Loucy (cell line): ENCODE results near the gene ERI2.

Experiments used
- EZH2phosphoT487 ChIP-seq: fragments of 200-600 bp; IDR thresholded peaks from 2 replicates; pipeline ENCODE4 v1.6.1; 2018; ENCODE audit warnings: antibody characterized with exemption, mild to moderate bottlenecking, moderate library complexity, borderline replicate concordance
- TF ChIP-seq, protein P1 (sequence below): fragments of 200-600 bp; sonication (generic); conservative IDR thresholded peaks from 2 replicates; pipeline ENCODE4 v1.5.1; 2014; ENCODE audit warnings: mild to moderate bottlenecking, antibody characterized with exemption, low read length

DNA sequence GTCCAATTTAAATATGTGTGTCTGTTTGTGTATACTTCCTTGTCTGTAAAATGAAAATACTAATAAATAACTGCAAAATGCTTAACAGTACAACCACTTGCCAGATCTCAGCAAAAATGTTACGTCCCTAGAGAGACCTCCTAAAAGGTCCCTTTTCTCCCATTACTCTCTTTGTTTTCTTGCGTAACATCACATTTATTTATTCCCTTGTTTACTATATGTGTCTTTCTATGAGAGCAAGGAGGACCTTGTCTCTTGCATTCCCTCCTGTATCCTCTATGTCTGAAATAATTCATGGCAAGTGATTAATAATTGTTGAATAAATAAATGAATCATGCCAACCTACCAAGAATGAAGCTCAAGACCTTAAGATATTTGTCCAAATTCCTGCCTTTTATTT, 40.5 kb downstream of the ERI2 start:
- TF ChIP-seq, protein P1, sequence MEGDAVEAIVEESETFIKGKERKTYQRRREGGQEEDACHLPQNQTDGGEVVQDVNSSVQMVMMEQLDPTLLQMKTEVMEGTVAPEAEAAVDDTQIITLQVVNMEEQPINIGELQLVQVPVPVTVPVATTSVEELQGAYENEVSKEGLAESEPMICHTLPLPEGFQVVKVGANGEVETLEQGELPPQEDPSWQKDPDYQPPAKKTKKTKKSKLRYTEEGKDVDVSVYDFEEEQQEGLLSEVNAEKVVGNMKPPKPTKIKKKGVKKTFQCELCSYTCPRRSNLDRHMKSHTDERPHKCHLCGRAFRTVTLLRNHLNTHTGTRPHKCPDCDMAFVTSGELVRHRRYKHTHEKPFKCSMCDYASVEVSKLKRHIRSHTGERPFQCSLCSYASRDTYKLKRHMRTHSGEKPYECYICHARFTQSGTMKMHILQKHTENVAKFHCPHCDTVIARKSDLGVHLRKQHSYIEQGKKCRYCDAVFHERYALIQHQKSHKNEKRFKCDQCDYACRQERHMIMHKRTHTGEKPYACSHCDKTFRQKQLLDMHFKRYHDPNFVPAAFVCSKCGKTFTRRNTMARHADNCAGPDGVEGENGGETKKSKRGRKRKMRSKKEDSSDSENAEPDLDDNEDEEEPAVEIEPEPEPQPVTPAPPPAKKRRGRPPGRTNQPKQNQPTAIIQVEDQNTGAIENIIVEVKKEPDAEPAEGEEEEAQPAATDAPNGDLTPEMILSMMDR = no peak
- TF ChIP-seq EZH2phosphoT487 = no peak
